NCI-H510A (cell line): Measurements from ENCODE around the gene ACR.

Source experiments
- DNase-seq: peaks from one replicate; lab custom pipeline; 2025; lab: John Stamatoyannopoulos, UW

Gene ACR

DNA sequence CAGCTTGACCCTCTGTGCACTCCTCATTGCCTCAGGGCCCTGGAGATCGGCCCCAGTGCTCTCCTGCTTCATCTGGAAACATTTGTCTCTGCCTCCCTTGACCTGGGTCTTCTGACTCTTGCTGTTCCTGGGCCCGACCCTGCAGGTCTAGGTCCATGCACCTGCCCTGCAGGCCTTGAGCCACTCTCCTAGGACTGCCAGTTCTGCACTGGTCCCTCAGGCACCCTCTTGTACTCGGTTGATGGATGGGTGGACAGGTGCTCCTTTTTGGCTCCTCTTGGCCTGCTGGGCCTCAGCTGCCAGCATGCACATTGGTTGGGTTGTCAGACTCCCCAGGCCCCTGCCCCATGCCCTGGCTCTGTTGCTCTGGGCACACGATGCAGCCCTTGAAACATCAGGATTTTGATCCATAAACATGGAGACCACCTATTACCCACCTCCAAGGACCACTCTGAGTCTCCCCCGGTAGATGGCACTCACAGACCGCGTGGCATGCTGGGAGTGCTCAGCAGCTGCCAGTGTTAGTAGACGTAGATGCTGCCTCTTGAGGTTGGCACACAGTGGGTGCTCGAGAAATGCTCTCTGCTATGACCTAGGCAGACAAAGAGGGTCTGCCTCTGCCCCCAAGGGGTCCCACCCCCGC is 20.2 kb upstream of the ACR start:
- DNase-seq = no peak

GRCh38 chr22:50718352-50718709 is 19.7 kb upstream of the ACR start:
- no peak for DNase-seq

- no peak for DNase-seq
These were observed 18.1 kb upstream of the ACR start for GRCh38 chr22:50719814-50720300.

GRCh38 chr22:50720301-50721256 is 17.4 kb upstream of the ACR start:
- DNase-seq = no peak

DNA sequence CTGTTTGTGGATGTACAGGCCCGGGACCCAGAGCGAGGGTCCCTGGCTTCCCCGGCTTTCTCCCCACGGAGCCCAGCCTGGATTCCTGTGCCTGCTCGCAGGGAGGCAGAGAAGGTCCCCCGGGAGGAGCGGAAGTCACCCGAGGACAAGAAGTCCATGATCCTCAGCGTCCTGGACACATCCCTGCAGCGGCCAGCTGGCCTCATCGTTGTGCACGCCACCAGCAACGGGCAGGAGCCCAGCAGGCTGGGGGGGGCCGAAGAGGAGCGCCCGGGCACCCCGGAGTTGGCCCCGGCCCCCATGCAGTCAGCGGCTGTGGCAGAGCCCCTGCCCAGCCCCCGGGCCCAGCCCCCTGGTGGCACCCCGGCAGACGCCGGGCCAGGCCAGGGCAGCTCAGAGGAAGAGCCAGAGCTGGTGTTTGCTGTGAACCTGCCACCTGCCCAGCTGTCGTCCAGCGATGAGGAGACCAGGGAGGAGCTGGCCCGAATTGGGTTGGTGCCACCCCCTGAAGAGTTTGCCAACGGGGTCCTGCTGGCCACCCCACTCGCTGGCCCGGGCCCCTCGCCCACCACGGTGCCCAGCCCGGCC is 16.7 kb upstream of the ACR start:
- no peak for DNase-seq

DNA sequence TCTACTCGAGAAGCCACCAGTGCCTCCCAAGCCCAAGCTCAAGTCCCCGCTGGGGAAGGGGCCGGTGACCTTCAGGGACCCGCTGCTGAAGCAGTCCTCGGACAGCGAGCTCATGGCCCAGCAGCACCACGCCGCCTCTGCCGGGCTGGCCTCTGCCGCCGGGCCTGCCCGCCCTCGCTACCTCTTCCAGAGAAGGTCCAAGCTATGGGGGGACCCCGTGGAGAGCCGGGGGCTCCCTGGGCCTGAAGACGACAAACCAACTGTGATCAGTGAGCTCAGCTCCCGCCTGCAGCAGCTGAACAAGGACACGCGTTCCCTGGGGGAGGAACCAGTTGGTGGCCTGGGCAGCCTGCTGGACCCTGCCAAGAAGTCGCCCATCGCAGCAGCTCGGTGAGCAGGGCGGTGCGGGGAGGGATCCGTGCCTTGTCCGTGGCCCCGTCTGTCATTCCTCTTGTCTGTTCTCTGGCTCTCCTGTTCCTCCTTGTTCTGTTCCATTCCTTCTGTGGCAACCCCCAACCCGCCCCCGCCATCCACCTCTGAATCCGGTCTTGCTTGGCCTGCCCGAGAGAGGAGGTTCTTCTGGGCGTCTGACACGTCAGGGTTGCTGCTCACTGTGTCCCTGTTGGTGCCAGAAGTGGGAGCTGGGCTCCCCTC is 15.8 kb upstream of the ACR start:
- no peak for DNase-seq

GRCh38 chr22:50722716-50723428 is 15.1 kb upstream of the ACR start:
- no peak for DNase-seq

DNA sequence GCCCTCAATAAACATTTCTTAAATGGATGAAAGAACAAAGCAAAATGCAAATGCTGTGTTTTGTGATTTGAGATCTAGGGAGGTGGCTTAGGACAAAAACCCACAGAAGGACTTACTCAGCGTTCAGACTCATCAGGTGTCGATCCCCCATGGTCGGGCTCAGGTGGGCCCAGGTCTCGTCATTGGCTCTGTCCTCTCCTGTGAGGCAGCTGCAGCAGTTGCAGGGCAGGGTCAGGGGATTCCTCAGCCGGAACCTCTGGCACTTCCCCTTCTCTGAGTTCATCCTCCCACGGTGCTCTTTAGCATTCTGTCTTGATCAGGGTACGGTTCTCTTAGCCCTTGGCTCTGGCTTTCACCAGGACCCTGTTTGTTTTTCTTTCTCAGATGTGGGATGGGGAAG is 14.0 kb upstream of the ACR start:
- no peak for DNase-seq

DNA sequence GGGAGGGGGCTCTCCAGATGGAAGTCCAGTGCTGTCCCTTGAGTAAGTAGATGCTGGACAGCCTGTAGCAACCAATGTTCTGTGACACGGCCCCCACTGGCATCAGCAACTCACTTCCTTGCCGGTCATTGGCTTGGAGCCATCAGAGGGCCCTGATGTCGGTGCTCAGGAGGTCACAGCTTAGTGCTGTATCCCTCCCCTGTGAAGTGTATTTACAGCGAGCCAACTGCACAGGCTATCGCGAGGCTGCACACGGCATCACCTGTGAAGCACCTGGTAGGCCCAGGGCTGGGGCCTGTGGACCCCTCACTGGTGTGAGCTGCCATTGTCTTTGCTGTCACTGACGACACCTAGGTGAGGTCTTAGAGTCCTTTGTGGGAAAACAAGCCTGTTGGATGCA is 13.4 kb upstream of the ACR start:
- no peak for DNase-seq

DNA sequence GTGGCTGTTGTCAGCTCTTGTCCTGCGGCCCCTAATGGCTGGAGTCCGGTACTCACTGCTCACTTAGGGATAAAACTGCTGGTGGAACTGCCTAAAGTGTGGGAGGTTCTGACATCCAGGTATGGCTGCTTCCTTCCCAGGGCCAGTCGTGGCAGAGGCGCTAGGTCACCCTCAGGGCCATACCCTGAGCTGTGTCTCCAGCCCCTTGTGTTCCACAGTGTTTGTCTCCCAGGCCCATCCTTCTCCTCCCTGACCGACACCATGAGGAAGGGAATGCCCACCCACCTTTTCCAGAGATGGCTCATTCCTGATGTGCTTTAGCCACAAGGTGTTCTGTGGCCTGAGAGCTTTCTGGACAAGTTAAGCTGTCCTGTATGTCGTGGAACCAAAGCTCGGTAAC is 12.4 kb upstream of the ACR start:
- no peak for DNase-seq

DNA sequence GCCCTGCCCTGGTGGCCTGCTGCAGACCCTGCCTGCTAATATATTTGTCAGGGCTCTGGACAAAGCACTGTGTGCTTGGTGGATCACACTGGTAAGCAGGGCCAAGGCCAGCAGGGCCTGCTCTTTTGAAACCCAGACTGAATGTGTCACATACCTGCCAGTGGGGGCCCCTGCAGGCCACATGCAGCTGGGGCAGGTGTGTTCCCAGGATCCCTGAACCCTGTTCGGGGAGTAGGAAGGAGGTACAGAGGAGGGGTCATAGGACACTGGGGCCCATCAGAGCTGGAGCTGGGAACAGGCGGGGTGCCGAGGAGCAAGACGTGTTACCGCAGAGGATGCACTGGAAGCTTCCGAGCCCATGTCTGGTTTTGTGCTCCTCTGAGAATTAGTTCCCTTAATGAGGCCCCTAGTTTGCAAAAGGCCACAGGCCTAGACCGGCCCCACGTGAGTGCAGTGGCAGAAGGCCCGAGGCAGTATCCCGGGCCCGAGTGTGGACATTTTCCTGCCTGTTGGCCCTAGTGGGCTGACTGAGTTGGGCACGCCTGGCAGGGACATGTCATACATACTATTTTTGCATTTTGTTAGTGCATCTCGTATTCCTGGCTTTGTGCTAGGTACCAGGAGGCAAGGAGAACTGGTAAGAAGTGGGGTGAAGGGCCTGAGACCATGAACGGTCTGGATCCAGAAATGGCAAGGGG is 11.2 kb upstream of the ACR start:
- no peak for DNase-seq

- no peak for DNase-seq
These were observed 10.1 kb upstream of the ACR start for GRCh38 chr22:50727678-50728522.

- DNase-seq = no peak
These were observed 9.5 kb upstream of the ACR start for GRCh38 chr22:50728523-50728931.

GRCh38 chr22:50729391-50730012 is 8.5 kb upstream of the ACR start:
- peak; percentile 60 for DNase-seq

DNA sequence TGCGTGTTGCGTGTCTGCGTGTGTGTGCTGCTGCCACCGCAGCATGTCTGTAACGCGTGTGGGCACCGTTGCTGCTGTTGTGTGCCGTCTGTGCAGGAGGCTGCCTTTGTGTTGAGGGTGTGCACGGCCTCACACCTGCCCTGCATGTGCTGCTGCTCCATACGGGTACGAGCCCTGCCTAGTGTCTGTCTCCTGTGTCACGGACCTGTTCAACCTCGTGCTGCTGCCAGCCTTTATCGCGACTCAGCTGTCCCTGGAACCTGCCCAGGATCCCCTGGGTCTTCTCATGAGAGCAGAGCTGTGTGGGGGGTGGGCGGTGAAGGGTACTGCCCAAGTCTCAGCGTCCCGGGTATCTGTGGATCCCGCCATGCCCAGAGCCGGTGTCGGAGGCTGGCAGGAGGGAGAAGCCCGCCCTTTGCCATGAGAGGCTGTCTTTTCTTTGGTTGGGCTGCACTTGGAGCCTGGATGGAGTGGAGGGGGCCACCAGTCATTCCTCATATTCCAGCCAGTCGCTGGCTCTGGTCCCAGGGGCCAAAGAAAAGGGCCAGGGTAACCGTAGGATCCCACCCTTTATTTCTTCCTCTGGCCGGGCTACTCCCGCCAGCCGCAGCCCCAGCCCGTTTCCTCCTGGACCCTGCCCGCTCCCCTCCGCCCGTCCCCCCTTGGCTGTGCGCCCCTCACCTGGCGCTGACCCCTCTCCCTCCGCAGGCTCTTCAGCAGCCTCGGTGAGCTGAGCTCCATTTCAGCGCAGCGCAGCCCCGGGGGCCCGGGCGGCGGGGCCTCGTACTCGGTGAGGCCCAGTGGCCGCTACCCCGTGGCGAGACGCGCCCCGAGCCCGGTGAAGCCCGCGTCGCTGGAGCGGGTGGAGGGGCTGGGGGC is 7.8 kb upstream of the ACR start:
- DNase-seq = no peak

DNA sequence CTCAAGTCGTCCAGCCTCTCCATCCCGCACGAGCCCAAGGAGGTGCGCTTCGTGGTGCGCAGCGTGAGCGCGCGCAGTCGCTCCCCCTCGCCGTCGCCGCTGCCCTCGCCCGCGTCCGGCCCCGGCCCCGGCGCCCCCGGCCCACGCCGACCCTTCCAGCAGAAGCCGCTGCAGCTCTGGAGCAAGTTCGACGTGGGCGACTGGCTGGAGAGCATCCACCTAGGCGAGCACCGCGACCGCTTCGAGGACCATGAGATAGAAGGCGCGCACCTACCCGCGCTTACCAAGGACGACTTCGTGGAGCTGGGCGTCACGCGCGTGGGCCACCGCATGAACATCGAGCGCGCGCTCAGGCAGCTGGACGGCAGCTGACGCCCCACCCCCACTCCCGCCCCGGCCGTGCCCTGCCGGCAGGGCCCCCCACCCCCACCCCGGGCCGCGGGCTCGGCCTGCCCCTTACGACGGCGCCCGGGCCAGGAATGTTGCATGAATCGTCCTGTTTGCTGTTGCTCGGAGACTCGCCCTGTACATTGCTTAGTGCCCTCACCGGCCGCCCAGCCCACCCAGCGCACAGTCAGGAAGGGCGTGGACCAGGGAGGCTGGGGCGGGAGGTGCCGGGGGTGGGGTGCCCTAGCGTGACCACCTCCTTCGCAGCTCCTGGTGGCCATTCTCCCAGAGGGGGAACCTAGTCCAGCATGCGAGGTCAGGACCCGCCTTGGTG is 6.9 kb upstream of the ACR start:
- no peak for DNase-seq

DNA sequence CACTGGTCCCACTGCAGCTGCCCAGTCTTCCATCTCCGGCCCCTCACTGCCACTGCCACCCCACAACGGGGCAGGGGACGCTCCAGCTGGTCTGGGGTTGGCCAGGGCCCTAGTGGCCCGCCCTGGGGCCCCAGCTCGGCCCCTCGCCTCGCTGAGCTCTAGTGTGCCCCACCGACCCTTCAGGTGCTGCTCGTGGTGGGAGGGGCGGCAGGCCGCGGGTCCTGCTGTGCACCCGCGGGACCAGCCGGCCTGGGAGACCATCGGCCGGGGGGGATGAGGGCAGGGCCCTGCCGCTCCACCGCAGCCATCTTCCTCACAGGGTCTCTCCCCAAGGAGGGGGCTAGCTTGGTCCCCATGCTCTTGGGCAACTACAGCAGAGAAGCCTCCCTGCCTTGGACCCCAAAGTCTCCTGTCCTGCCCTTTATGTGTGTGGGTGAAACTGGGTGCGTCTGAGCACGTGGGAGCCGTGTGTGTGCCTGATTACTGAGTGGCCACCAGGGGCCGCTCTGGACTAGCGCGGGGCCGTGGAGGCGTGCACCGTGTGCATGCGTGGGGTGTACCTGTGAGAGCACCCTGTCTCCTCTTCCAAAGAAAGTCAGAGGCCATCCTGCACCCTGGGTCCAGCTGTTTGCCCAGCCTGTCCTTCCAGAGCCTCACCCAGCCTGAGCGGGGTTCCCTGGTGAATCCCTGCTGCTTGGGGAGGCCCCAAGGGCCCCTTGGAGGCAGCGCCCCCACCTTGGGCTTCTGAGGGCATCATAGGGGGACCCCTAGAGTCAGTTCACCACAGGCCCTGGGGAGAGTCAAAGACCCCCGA is 6.0 kb upstream of the ACR start:
- no peak for DNase-seq
